Measurements from ENCODE around the gene ATP5MG.

DNA sequence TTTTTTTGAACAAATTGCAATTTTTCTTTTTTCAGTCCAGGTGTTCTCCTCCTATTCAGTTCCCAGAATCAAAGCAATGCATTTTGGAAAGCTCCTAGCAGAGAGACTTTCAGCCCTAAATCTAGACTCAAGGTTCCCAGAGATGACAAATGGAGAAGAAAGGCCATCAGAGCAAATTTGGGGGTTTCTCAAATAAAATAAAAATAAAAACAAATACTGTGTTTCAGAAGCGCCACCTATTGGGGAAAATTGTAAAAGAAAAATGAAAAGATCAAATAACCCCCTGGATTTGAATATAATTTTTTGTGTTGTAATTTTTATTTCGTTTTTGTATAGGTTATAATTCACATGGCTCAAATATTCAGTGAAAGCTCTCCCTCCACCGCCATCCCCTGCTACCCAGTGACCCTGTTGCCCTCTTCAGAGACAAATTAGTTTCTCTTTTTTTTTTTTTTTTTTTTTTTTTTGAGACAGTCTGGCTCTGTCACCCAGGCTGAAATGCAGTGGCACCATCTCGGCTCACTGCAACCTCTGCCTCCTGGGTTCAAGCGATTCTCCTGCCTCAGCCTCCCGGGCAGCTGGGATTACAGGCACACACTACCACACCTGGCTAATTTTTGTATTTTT lies 48.2 kb upstream of the ATP5MG start:
- no peak for TF ChIP-seq ZFP36 (IDR thresholded peaks at IDR 0.05; ENCODE audit: borderline replicate concordance, partially characterized antibody)
- peak; percentile 51 for TF ChIP-seq SMC3 (IDR thresholded peaks at IDR 0.05)
- no peak for TF ChIP-seq JUN (IDR thresholded peaks at IDR 0.05)
- TF ChIP-seq, protein P1, sequence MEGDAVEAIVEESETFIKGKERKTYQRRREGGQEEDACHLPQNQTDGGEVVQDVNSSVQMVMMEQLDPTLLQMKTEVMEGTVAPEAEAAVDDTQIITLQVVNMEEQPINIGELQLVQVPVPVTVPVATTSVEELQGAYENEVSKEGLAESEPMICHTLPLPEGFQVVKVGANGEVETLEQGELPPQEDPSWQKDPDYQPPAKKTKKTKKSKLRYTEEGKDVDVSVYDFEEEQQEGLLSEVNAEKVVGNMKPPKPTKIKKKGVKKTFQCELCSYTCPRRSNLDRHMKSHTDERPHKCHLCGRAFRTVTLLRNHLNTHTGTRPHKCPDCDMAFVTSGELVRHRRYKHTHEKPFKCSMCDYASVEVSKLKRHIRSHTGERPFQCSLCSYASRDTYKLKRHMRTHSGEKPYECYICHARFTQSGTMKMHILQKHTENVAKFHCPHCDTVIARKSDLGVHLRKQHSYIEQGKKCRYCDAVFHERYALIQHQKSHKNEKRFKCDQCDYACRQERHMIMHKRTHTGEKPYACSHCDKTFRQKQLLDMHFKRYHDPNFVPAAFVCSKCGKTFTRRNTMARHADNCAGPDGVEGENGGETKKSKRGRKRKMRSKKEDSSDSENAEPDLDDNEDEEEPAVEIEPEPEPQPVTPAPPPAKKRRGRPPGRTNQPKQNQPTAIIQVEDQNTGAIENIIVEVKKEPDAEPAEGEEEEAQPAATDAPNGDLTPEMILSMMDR (IDR thresholded peaks at IDR 0.05): peak; percentile 51
- TF ChIP-seq MYC (IDR thresholded peaks at IDR 0.05; ENCODE audit: borderline replicate concordance, low read length): no peak
- TF ChIP-seq, protein P2, sequence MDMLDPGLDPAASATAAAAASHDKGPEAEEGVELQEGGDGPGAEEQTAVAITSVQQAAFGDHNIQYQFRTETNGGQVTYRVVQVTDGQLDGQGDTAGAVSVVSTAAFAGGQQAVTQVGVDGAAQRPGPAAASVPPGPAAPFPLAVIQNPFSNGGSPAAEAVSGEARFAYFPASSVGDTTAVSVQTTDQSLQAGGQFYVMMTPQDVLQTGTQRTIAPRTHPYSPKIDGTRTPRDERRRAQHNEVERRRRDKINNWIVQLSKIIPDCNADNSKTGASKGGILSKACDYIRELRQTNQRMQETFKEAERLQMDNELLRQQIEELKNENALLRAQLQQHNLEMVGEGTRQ (IDR thresholded peaks at IDR 0.05): no peak
- TF ChIP-seq RAD21 (conservative IDR thresholded peaks at IDR 0.05 in 1 of 2, IDR thresholded peaks at IDR 0.05 in 1 of 2): peak; percentile 38 to 55; a peak in 4 of 5 replicates
- TF ChIP-seq NR3C1 (IDR thresholded peaks at IDR 0.05): no peak

Measured in A549 (cell line).